NCI-H510A treated with DMSO at 0.1 percent for 48 hours (cell line): ENCODE results near the gene ARHGEF11.

Experiments
- DNase-seq: peaks from one replicate; lab custom pipeline; 2025; lab: John Stamatoyannopoulos, UW

Gene ARHGEF11

DNA sequence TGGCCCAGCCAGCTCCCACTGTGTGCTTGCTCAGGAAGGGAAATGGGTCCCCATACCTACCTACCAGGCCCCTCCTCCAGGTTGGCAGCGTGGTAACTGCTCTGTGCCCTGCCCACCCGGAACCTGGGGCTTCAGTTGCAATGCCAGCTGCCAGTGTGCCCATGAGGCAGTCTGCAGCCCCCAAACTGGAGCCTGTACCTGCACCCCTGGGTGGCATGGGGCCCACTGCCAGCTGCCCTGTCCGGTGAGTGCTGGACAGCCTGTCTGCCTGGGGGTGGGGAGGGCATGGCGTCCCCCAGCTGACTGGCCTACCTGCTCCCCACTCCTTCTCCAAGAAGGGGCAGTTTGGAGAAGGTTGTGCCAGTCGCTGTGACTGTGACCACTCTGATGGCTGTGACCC is 135.9 kb downstream of the ARHGEF11 start:
- DNase-seq = no peak

DNA sequence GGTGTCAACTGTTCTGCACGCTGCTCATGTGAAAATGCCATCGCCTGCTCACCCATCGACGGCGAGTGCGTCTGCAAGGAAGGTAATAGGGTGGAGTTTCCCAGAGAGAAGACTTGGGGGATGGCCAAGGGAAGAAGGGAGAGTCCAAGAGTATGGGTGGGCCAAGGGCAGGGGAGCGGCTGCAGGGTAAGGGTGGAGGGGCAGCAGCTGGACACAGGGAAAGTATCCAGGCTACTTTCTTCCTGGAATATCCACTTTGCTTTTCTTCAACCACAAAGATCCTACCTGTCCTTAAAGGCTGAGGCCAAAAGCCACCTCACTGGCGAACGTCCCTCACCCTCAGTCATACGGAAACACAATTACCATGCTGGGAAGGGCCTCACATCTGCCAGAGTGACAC is 136.6 kb downstream of the ARHGEF11 start:
- no peak for DNase-seq

DNA sequence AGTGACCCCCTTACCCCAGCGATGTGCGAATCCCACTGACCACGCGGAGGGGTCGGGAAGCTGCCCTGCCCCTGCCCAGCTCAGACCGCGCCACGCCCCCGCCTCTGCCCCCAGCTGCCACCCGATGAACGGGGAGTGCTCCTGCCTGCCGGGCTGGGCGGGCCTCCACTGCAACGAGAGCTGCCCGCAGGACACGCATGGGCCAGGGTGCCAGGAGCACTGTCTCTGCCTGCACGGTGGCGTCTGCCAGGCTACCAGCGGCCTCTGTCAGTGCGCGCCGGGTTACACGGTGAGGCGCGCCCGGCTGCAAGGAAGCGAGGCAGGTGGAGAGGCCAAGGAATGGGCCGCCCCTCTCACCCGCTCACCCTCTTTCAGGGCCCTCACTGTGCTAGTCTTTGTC is 137.0 kb downstream of the ARHGEF11 start:
- DNase-seq = no peak

DNA sequence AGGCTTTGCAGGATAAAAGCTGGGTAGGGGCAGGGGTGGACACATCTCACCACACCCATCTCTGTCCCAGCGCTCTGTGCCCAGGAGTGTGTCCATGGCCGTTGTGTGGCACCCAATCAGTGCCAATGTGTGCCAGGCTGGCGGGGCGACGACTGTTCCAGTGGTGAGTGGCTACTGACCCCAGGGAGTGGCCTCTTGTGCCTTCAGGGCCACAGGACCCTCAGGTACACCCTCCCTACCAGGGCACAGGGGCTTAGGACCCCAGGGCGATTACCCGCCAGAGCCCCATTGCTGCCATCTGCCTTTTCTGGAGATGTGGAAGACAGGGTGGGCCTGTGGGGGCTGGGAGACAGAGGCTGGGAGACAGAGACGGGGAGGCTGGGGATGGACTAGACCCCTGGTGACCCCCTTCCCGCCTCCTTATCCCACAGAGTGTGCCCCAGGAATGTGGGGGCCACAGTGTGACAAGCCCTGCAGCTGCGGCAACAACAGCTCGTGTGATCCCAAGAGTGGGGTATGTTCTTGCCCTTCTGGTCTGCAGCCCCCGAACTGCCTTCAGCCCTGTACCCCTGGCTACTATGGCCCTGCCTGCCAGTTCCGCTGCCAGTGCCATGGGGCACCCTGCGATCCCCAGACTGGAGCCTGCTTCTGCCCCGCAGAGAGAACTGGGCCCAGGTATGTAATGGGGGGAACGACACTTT is 139.2 kb downstream of the ARHGEF11 start:
- no peak for DNase-seq

DNA sequence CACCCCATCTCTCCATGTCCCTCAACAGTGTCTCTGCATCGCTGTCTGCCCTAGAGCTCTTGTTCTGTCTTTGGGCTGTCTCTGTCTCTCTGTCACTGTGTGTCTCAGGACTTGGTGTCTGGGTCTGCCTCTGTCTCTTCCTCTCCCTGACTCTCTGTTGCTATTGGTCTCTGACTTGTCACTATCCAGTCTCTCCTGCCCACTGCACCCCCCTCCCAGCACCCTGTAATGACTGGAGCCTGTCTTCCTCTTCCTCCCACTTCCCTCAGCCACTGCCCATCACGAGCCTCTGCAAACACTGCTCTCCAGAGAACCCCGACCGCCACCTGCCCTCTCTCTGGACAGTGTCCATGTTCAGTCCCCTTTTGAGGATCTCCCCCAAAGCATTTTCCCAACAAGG is 139.9 kb downstream of the ARHGEF11 start:
- no peak for DNase-seq

DNA sequence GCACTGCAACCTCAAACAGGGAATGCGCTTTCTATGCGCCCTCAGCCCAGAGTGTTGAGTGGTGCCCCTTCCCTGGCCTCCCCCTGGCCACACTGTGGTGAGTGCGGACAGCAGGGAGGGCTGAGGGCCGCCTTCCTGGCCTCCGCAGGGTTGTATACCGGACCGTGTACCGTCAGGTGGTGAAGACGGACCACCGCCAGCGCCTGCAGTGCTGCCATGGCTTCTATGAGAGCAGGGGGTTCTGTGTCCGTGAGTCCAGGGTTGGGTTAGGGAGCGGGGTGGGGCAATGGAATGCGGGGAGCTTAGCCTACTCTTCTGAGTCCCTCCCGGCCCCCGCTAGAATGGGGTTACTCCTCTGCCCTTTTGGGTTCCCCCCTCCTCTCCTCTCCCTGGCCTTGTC is 140.4 kb downstream of the ARHGEF11 start:
- DNase-seq = no peak

DNA sequence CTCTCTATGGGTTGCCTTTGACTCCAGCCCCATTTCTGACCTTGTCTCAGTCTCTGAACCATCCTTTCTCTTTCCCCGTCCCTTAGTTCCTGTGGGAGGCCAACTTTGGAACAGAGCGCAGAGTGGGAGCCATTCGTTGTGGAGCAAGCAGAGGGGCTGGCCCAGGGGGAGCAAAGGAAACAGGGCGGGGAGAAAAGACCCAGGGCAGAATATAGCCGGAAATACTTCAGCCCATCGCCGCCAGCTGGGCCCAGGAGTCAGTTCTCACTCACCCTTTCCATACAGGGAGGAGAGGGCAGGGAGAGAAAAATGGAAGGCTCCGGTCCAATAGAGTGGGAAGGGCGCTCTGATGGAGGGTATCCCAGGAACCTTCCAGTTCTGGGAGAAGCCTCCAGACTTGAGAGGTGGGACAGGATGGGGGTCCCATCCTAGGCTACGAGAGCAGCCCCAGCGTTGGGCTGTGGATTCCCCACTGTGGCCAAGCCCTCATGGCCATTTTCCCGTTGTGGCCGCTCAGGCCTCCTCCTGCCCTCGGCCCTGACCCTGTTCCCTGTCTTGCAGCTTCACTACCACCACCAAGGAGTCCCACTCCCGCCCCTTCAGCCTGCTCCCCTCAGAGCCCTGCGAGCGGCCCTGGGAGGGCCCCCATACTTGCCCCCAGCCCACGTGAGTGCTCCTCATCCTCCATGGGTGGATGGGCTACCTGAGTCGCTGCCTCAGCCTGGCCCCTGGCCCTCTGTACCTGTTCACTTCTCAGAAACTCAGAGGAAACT is 141.2 kb downstream of the ARHGEF11 start:
- no peak for DNase-seq

DNA sequence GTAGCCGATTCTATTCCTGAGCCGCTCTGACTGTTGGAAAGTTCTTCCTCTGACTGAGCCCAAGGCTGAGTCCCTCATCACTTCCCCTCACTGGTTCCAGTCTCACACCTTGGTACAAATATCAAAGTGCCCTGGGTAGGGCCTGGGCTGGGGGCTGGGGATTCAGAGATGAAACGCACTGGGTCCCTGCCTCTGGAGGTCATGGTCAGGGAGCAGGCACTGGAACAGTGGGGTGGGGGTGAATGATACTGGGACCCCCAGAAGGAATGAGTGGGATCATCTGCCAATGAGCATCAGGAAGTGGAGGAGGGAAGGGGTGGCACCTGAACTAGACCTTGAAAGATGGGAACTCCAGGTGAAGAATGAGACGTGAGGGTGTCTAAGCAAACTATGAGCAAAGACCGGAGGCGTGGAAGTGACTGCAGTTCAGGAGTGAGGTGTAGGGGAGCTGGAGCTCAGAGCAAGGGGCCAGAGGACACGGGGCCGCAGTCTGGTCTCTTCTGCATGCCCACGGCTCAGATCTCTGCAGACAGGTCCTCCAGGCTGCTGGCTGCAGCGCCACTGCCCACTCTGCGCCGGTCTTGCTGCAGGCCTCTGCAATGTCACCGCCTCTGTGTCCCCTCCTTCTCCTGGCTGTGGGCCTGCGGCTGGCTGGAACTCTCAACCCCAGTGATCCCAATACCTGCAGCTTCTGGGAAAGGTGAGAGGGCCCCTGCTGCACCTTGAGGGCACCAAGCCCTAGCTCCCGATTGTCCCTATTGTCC is 142.0 kb downstream of the ARHGEF11 start:
- DNase-seq = no peak

DNA sequence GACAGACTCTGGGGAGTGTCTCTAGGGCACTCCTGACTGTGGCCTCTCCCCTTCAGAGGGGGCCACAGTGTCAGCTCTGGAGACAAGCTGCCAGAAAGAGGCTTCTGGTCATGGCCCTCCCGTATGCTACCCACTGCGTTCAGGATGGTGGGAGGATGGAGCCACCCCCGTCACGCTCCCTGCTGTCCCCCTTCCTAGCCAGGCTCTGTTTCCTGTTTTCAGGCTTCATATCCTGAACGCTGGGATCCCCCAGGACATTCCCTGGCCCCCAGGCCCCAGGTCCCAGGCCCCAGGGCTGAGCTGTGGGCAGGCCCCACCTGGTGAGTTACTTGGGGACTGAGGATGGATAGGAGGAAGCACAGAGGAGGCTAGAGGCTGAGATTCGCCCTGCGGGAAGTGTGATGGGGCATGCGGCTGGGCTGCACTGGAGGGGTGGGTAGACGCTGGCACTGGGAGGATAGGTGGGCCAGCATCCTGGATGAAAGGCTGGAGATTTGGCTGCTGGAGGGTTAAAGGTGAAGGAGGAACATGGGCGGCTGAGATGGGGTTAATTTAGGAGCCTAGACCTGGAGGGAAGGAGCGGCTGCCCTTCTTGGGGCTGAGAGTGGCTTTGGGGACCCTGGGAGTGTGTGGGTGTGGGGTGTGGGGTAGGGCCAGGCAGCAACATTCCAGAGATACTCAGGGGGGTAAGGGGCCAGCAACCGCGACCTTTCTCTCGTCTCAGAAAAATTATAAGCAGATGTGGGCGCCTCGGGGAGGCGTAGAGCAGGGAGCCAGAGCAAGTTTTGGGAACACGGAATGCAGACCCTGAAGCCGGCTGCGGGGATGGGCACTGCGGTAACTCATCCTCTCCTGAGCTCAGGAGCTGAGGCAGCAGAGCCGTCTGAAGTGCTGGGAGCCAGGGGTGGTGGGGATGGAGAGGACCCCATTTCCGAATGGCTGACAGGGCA is 143.3 kb downstream of the ARHGEF11 start:
- no peak for DNase-seq

DNA sequence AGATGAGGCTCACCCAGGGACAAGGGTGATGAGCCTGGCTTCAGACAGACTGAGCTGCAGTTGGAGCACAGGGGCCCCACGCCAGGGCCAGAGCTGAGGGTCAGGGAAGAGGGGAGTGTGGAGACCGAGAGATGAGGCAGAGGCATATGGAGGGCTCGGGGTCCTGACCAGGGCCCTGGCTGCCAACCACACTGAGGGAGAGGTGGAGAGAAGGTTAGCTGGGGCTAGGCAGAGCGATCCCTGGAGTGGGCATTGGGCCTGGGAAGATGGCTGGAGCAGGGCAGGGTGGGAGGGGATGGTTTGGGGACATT is 144.0 kb downstream of the ARHGEF11 start:
- no peak for DNase-seq

DNA sequence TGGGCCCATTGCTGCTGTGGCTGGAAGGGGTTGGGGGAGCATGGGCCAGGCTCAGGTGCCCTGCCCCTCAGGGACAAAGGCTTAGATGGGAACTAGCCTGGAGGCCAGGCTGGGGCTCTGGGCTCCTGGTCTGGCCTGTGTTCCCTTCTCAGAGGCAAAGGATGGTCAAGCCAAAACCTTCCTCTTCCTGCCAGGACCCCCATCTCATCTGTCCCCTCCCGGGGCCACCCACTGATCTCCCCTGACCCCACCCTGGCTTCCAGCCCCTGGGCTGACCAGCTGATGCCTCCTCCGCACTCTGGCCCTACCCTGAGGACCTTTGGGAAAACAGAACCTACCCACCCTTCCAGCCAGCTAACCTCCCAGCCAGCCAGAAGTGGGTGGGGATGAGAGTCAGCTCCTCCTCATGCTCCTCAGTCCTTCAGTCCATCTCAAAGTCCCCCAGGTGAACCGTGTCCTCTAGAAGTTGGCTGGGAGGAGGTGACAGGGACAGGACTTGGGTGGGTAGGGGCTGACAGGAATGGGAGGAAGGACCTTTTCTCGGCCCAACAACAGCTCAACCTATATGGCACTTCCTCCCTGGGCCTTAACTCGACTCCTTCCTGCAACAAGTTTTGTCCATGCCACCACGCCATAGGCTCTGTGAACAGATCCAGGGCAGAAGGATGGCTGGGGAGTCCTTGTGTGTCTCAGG is 144.5 kb downstream of the ARHGEF11 start:
- DNase-seq = no peak

DNA sequence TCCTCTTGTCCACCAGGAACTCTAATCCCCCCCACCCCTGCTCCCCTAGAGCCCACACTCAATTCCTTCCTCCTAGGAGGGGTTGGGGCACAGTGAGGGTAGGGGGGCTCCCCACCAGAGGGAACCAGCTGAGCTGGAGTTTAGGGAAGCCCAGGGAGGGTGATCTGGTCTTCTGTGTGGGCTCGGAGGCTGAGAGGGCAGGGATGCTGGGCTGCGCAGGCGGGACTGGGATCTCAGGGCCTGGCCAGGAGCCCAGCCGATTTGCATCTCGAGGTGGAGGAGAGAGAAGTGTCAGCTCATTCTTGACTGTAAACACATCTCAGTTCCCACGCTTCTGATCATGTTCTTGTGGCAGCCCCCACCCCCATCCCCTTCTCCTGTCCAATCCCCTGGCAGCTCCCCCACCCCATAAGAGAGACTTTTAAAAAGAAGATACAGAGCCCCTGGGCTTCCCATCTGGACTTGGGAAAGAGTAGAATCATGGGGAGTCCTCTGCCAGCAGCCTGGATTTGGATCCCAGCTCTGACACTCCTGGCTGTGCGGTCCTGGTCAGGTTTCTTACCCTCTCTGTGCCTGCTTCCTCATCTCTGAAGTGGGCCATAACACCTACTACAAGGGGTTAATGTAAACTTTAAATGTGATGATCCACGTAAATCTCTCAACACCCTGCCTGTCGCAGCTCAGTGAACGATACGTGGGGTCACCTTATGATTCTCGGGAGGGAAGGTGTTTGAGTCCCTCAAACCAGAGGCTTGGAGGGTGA is 145.4 kb downstream of the ARHGEF11 start:
- no peak for DNase-seq

DNA sequence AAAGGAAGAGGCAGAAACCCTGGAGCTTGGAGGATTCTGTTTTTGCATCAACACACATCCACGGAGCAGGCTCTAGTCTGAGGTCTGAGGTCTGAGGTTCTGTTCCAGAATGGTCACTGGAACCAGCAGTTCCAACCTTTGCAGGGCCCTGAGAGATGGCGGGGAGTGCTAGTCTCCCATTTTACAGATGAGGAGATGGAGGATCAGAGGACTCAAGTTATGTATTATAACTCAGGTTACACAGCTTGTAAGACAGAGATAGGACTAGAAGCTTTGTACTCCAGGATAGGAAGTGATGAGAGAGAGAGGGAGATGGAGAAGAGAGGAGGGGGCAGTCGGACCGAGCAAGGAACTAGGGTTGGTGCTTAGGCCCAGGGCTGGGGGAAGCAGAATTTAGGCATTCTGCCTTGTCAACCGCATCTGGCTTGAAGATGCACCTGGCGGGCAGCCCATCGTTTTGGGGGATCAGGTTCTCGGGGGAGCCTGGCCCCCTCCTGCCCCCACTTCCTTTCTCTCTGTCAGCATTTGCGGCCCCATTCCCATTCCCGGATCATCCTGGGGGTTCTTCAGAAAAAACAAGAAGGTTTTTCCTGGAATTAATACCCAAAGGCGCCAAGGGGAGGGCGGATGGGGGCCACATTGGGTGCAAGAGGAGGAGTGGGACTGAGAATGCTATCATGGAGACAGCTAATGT is 146.4 kb downstream of the ARHGEF11 start:
- DNase-seq = no peak

DNA sequence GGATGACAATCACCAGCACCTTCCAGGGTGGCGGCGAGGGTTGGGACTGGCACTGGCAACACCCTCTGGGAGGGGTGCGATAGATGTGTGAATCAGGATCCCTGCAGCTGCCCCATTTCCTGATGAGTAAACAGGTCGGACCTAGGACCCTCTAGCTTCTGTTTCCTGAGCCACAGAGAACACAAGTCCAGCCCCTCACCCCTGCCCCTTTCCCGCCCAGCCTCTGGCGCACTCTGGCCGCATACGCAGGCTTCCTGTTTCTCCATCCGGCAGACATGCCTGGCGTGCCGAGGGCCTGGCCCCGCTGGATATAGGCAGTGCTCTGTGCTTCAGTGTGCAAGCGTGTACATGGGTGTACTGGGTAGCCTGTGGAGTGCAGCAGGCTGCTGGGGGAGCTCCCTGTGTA is 147.4 kb downstream of the ARHGEF11 start:
- DNase-seq = no peak

DNA sequence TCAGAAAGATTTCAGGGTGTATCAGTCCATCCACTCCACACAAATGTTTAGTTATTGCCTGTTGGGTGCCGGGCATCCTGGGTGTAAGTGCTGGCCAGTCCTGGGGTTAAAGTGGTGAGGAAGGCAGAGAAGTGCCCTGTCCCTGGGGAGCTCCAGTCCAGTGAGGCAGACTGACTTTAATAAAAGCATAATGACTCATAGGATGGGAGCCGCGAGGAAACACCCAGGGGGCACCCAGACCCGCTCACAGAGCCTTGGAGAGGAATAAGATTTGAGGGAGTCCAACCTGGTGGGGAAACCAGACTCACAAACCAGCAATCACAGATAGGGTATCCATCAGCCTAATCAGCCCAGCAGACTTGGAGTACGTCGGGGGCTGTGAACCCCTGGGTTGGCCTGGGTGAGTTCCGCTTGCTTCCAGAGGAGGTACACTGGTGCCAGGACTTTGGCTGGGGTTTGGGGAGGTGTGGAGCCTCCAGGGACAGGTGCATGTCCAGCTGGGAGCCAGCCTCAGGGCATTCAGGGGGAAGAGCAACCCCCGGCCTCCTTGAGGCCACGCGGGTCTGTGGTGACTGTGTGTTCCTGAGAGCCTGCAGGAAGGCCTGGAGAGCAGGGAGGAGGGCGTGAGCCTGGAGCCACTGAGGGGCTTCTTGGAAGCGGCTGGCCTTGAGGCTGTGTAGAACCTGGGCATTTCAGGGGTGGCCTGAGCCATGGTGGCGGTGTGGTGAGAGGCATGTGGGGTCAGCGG is 148.3 kb downstream of the ARHGEF11 start:
- DNase-seq = no peak

DNA sequence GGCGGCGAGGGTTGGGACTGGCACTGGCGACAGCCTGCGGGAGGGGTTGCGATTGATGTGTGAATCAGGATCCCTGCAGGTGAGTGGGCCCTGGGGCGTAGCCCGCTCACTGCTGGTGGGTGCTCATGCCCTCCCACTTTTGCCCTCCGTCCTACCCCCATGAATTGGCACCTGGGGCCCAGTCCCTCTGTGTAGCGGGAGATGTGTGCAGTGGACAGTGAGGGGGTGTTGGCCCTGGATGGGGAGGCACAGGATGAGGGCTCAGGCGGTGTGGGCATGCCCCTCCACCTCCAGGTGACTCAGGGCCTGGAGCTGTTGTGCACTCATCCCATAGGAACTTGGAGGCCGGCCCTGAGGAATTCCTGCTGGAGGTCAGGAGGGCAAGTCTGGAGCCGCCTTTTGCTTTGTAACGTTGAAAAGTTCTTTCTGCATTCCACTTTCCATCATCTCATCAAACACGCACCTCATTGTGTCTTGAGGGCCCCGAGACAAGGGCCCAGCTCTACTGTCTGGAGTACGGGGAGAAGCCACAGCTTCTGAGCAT is 149.0 kb downstream of the ARHGEF11 start:
- no peak for DNase-seq

DNA sequence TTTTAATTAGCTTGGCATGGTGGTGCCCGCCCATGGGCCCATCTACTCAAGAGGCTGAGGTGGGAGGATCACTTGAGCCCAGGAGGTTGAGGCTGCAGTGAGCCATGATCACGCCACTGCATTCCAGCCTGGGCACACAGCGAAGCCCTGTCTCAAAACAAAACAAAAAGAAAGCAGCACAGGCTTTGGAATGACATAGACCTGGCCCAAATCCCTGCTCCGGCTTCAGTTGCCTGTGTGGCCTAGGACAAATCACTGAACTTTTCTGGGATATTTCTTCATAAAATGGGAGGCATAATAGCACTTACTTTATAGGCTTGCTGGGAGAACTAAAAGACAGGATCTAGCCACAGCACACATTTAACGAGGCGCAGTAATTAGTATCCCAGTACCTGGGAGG is 149.6 kb downstream of the ARHGEF11 start:
- DNase-seq = no peak

DNA sequence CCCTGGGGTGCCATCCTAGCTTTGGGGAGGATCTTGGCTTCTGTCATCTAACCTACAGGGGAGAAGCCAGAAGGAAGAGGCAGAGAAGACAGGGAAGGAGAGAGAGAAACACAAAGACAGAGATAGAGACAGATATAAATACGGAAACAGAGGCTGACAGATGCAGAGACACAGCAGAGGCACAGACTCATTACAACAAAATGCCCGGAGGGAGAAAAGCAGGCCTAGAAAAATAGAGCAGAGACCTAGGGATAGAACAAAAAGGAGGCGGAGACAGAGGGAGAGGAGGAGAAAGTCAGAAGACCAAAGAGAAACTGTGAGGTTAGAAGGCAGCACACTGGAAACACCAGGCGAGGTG is 150.1 kb downstream of the ARHGEF11 start:
- no peak for DNase-seq
